Measurements from ENCODE around the gene BTBD6.

GRCh38 chr14:105283899-105284298 lies 35.6 kb downstream of the BTBD6 start:
- TF ChIP-seq, protein P1, sequence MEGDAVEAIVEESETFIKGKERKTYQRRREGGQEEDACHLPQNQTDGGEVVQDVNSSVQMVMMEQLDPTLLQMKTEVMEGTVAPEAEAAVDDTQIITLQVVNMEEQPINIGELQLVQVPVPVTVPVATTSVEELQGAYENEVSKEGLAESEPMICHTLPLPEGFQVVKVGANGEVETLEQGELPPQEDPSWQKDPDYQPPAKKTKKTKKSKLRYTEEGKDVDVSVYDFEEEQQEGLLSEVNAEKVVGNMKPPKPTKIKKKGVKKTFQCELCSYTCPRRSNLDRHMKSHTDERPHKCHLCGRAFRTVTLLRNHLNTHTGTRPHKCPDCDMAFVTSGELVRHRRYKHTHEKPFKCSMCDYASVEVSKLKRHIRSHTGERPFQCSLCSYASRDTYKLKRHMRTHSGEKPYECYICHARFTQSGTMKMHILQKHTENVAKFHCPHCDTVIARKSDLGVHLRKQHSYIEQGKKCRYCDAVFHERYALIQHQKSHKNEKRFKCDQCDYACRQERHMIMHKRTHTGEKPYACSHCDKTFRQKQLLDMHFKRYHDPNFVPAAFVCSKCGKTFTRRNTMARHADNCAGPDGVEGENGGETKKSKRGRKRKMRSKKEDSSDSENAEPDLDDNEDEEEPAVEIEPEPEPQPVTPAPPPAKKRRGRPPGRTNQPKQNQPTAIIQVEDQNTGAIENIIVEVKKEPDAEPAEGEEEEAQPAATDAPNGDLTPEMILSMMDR (IDR thresholded peaks at IDR 0.05) = no peak
- no peak for TF ChIP-seq POLR2AphosphoS5 (IDR thresholded peaks at IDR 0.05)

Data from esophagus muscularis mucosa (tissue), 3 donors.